Embryonic facial prominence (tissue), 1 donor: ENCODE measurements around the gene AP4M1.
A peak's percentile ranks its signal among the peaks of the same experiment; 100 is the strongest.
"Not testable (repeated sequence)": the region's sequence is repeated elsewhere in the genome, so short reads cannot be mapped to it uniquely, and the experiment has no call there.

ENCODE experiments used
- DNase-seq: peaks from one replicate; pipeline ENCODE4 v3.0.0-alpha.2; 2016; ENCODE audit errors: extremely low spot score

The AP4M1 gene

GRCh38 chr7:100130608-100131453, 29.4 kb downstream of the AP4M1 start:
- DNase-seq: no peak

DNA sequence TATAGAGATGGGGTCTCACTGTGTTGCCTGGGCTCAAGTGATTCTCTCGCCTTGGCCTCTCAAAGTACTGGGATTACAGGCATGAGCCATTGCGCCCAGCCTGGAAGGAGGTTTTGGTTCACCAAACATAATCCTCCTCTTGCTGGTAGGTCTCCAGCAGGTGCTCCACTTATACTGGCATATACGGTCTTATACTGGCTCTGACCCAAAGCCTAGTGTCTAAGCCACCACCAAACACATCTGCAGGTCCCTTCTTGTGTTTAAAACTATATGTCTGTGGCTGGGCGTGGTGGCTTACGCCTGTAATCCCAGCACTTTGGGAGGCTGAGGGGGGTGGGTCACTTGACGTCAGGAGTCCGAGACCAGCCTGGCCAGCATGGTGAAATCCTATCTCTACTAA, 30.7 kb downstream of the AP4M1 start:
- no peak for DNase-seq

GRCh38 chr7:100132697-100133151, 31.3 kb downstream of the AP4M1 start:
- no peak for DNase-seq

- no peak for DNase-seq
Observed at GRCh38 chr7:100137851-100138760, 36.7 kb downstream of the AP4M1 start.

DNA sequence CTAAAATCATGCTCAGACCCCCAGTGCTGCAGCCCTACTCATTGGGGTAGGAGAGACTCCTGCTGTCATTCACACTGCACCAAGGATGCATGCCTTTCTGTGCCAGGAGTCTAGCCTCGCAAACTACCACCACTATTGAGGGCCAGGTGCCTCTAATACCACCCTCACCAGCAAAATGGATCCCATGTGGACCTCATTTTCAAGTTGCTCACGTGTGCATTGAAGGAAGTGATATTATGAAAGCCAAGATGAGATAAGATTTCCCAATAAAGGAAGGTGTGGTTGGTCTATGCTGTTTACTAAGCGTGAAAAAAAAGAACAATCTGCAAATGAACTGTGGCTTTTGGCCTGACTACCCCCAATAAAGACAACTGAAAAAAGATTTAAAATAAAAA, 40.1 kb downstream of the AP4M1 start:
- DNase-seq: no peak

DNA sequence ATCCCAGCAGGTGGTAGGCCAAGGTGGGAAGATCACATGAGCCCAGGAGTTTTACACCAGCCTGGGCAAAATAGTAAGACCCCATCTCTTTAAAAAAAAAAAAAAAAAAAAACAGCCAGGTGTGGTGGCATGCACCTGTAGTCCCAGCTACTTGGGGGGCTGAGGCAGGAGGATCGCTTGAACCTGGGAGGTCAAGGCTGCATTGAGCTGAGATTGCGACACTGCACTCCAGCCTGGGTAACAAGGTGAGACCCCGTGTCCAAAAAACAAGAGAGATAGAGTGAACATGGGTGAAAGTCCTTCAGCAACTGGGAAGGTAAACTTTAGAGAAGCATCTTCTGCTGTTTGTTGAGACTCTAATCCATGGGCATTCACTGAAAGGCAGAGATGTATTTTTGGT, 41.0 kb downstream of the AP4M1 start:
- DNase-seq: no peak

- not testable (repeated sequence) for DNase-seq
Observed at GRCh38 chr7:100146350-100146749, 44.9 kb downstream of the AP4M1 start.

DNA sequence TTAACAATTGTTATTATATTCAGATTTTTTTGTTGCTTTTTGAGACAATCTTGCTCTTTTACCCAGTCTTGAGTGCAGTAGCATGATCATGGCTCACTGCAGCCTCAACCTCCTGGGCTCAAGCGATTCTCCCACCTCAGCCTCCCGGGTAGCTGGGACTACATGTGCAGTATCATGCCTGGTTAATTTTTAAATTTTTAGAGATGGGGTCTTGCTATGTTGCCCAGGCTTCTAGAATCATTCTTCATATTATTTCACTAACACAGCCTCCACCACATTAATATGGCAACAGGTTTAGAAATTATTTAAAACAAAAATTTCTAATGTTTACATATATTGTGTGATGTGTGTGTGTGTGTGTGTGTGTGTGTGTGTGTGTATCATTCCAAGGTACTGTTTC, 45.8 kb downstream of the AP4M1 start:
- DNase-seq: no peak

GRCh38 chr7:100148225-100148558, 46.7 kb downstream of the AP4M1 start:
- no peak for DNase-seq

- DNase-seq: peak; percentile 95
Observed at GRCh38 chr7:100148559-100149328, 47.3 kb downstream of the AP4M1 start, which contains the start of gene LAMTOR4. Gene LAMTOR4, plus strand, starts transcription at chr7:100148918. Its CDS starts 55 bp downstream, at chr7:100148973.

DNA sequence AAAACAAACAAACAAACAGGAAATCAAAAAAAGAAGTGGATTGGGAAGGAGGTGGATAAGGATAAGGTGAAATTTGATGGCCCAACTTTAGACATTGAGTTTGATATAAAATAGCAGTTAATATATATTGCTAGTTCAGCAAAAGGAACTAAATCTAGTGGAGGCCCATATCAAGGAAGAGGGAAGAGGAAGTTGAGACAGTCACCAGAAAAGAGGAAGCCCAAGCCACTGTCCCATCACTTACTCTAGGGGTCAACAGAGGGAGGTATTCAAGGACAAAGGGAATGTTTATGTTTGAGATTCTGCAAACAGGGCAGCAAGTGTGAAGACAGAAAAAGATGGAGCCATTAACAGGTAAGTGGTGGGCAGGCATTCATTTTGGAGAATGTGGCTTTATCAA, 51.0 kb downstream of the AP4M1 start:
- DNase-seq: no peak

- DNase-seq: no peak
Observed at GRCh38 chr7:100152937-100153666, 51.7 kb downstream of the AP4M1 start.

DNA sequence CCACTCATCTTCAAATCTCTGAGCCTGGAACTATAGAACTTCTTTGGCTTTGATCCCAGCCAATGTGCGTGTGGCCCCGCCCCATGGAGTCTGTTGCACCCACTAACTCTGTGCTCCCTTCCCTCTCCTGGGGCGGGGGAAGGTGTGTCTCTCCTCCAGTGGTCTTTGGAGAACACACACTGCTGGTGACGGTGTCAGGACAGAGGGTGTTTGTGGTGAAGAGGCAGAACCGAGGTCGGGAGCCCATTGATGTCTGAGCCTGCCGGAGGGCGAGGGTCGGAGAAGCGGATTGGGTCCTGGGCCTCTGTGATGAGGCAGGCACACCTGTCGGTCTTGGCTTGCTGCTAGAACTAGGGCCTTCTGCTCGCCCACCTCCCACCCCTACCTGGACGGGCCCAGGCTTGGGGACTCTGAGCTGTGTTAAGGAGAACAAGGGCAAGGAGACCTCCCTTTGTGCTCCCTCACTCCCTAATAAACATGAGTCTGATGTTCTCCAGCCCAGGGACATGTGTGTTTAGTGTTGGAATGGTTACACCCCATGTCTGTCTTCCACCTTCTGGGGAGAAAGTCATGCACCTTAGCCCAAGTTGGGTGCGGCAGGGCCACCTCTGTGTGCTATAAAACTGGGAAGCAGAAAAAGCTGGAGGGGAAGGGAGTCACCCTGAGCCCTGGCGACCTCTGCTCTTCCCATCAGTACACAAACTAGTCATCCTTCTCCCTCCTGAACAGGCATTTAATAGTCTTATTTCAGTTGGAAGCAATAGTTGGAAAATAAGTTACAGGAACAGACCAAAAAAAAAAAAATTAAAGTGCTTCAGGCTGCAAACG, 52.5 kb downstream of the AP4M1 start:
- no peak for DNase-seq

GRCh38 chr7:100154651-100155491, 53.4 kb downstream of the AP4M1 start:
- DNase-seq: no peak

- no peak for DNase-seq
Observed at GRCh38 chr7:100155553-100156317, 54.3 kb downstream of the AP4M1 start.

- DNase-seq: no peak
Observed at GRCh38 chr7:100156331-100157068, 55.1 kb downstream of the AP4M1 start.

- no peak for DNase-seq
Observed at GRCh38 chr7:100157069-100157333, 55.6 kb downstream of the AP4M1 start.
